Posterior vena cava (tissue), 2 donors: Measurements from ENCODE around the gene CCDC144A. TPM values are rescaled to one million over a fixed set of nuclear protein-coding genes. Genes with fewer than 3 reads are reported as not detected.
"Not testable (repeated sequence)": the region's sequence is repeated elsewhere in the genome, so short reads cannot be mapped to it uniquely, and the experiment has no call there.

ENCODE experiments used
- DNase-seq: peaks from one replicate; pipeline ENCODE4 v3.0.0-alpha.2; 2020; ENCODE audit warnings: low spot score
- intact Hi-C, 2 donors: fragments of 100-400 bp; cut with DNase I; formaldehyde crosslinking; loops; one replicate each; pipeline versions ENCODE4 v1.14.1 to v1.14.2; 2022 to 2023
- total RNA-seq, 2 donors: library from RNA; stranded (reverse); fragmentation: NEBNext Ultra II Directional; extraction: Animal tissue kit (Norgen Biotek cat#: 25700); gene quantifications; one replicate each; pipeline ENCODE4 v1.2.1, GENCODE V29; 2021
- donor health status: DM: yes; HTN: yes; CAD: no.
- donor health status: DM: yes; HTN: yes; CAD: no.

Gene CCDC144A
- total RNA-seq, 2 donors from 2014 or later = 10.9 to 11.9 TPM

GRCh38 chr17:16817201-16817600 is 127.2 kb downstream of the CCDC144A start:
- DNase-seq = no peak
- intact Hi-C loops = no loop called here

GRCh38 chr17:16817940-16818339 is 127.9 kb downstream of the CCDC144A start:
- intact Hi-C loops, DNase-seq: not testable (repeated sequence)

GRCh38 chr17:16818340-16818739 is 128.3 kb downstream of the CCDC144A start:
- intact Hi-C loops = no loop called here
- DNase-seq = peak; percentile 47

- DNase-seq = peak; percentile 79
- intact Hi-C loops = no loop called here
Measured at GRCh38 chr17:16818821-16819683, 129.0 kb downstream of the CCDC144A start.

- DNase-seq = no peak
Measured at GRCh38 chr17:16820161-16820877, 130.3 kb downstream of the CCDC144A start.

GRCh38 chr17:16820979-16821543 is 131.0 kb downstream of the CCDC144A start:
- intact Hi-C loops = no loop called here
- no peak for DNase-seq

More at GRCh38 chr17:16820161-16820877, 130.3 kb downstream of the CCDC144A start:
- intact Hi-C loops = no loop called here

- intact Hi-C loops = not testable (repeated sequence)
- DNase-seq = peak; percentile 63
Measured at GRCh38 chr17:16822133-16822532, 132.1 kb downstream of the CCDC144A start.

GRCh38 chr17:16823768-16824406 is 133.8 kb downstream of the CCDC144A start:
- intact Hi-C loops = not testable (repeated sequence)

More at GRCh38 chr17:16823768-16824406, 133.8 kb downstream of the CCDC144A start:
- DNase-seq = peak; percentile 11

Other genes with a start within 250 kb of the CCDC144A start
- gene LRRC75A, start 198.0 kb upstream of the CCDC144A start, total RNA-seq = 1 to 10 TPM; 2.3 to 3.0 TPM
- 1 to 10 TPM; 5.1 to 6.1 TPM for gene ZNF287, start 121.0 kb upstream of the CCDC144A start, total RNA-seq
- gene ZNF624, start 36.4 kb upstream of the CCDC144A start, total RNA-seq = 1 to 10 TPM; 4.6 to 5.2 TPM